Liver (tissue), 9 donors: ENCODE measurements around the gene ERFE. TPM values are rescaled to one million over a fixed set of nuclear protein-coding genes. Genes with fewer than 3 reads are reported as not detected.

ENCODE experiments used
- DNase-seq: peaks from one replicate; pipeline ENCODE4 v3.0.0-alpha.2; 2017; ENCODE audit warnings: low spot score
- H3K27ac ChIP-seq, 2 donors: one replicate each; pipeline ENCODE4 v1.7.0; 2013; ENCODE audit warnings: inconsistent platforms in 2 of 2, low read length in 2 of 2, control low read depth in 1 of 2, low read depth in 1 of 2, mild to moderate bottlenecking in 1 of 2
- H3K27me3 ChIP-seq, 4 donors: one replicate each; pipeline versions ENCODE4 v1.6.1 to v1.7.0; 2013; ENCODE audit warnings: low read length in 3 of 4, inconsistent platforms in 1 of 4, mild to moderate bottlenecking in 1 of 4, moderate library complexity in 1 of 4; ENCODE audit not compliant: control insufficient read depth in 4 of 4, insufficient read depth in 4 of 4
- H3K36me3 ChIP-seq, 4 donors: one replicate each; pipeline versions ENCODE4 v1.6.1 to v1.7.0; 2013; ENCODE audit warnings: low read length in 3 of 4, mild to moderate bottlenecking in 3 of 4, low read depth in 1 of 4, moderate library complexity in 1 of 4; ENCODE audit not compliant: control insufficient read depth in 4 of 4, insufficient read depth in 3 of 4
- H3K4me1 ChIP-seq, 4 donors: one replicate each; pipeline versions ENCODE4 v1.6.1 to v1.7.0; 2013; ENCODE audit warnings: low read length in 3 of 4, mild to moderate bottlenecking in 3 of 4, moderate library complexity in 1 of 4; ENCODE audit not compliant: control insufficient read depth in 4 of 4, insufficient read depth in 4 of 4
- H3K4me3 ChIP-seq, 3 donors: one replicate each; pipeline versions ENCODE4 v1.6.1 to v1.7.0; 2013; ENCODE audit warnings: low read length in 3 of 3, control low read depth in 1 of 3, low read depth in 1 of 3, mild to moderate bottlenecking in 1 of 3
- H3K9ac ChIP-seq, 2 donors: one replicate each; pipeline ENCODE4 v1.7.0; 2013; ENCODE audit warnings: low read length in 2 of 2, mild to moderate bottlenecking in 2 of 2, moderate library complexity in 2 of 2, control low read depth in 1 of 2, low read depth in 1 of 2
- H3K9me3 ChIP-seq, 4 donors: one replicate each; pipeline versions ENCODE4 v1.6.1 to v1.7.0; 2013; ENCODE audit warnings: low read length in 3 of 4; ENCODE audit not compliant: control insufficient read depth in 4 of 4
- EGR1 ChIP-seq, 2 donors: IDR thresholded peaks; 2 replicates each; pipeline ENCODE4 v1.6.1; 2016 to 2018; ENCODE audit warnings: antibody characterized with exemption in 2 of 2, low read depth in 2 of 2
- FOXA1 ChIP-seq: IDR thresholded peaks from 2 replicates; pipeline ENCODE4 v1.6.1; 2016; ENCODE audit warnings: antibody characterized with exemption
- FOXA2 ChIP-seq: IDR thresholded peaks from 2 replicates; pipeline ENCODE4 v1.6.1; 2016; ENCODE audit warnings: antibody characterized with exemption
- GABPA ChIP-seq, 2 donors: IDR thresholded peaks in 1 of 2; conservative IDR thresholded peaks in 1 of 2; 2 replicates each; pipeline ENCODE4 v1.6.1; 2016; ENCODE audit warnings: antibody characterized with exemption in 2 of 2, mild to moderate bottlenecking in 1 of 2, moderate library complexity in 1 of 2
- HNF4A ChIP-seq, 2 donors: conservative IDR thresholded peaks; 2 replicates each; pipeline ENCODE4 v1.6.1; 2016; ENCODE audit warnings: antibody characterized with exemption in 2 of 2, mild to moderate bottlenecking in 2 of 2
- HNF4G ChIP-seq: IDR thresholded peaks from 2 replicates; pipeline ENCODE4 v1.6.1; 2016; ENCODE audit warnings: antibody characterized with exemption
- JUND ChIP-seq, 2 donors: IDR thresholded peaks; 2 replicates each; pipeline ENCODE4 v1.6.1; 2016; ENCODE audit warnings: antibody characterized with exemption in 2 of 2
- NR2F2 ChIP-seq: IDR thresholded peaks from 2 replicates; pipeline ENCODE4 v1.6.1; 2016; ENCODE audit warnings: antibody characterized with exemption
- RAD21 ChIP-seq, 2 donors: IDR thresholded peaks; 2 replicates each; pipeline ENCODE4 v1.6.1; 2016; ENCODE audit warnings: antibody characterized with exemption in 2 of 2, mild to moderate bottlenecking in 2 of 2
- RXRA ChIP-seq, 2 donors: IDR thresholded peaks; 2 replicates each; pipeline ENCODE4 v1.6.1; 2017 to 2018; ENCODE audit warnings: antibody characterized with exemption in 2 of 2, mild to moderate bottlenecking in 1 of 2
- SP1 ChIP-seq: IDR thresholded peaks from 2 replicates; pipeline ENCODE4 v1.6.1; 2018; ENCODE audit warnings: antibody characterized with exemption, mild to moderate bottlenecking
- TAF1 ChIP-seq: conservative IDR thresholded peaks from 2 replicates; pipeline ENCODE4 v1.6.1; 2016; ENCODE audit warnings: antibody characterized with exemption, mild to moderate bottlenecking
- YY1 ChIP-seq: IDR thresholded peaks from 2 replicates; pipeline ENCODE4 v1.6.1; 2016; ENCODE audit warnings: antibody characterized with exemption, mild to moderate bottlenecking
- polyA plus RNA-seq, 2 donors: library from polyadenylated mRNA; stranded (reverse) in 1 of 2; unstranded in 1 of 2; fragments of 200-250 nt in 1 of 2; fragments of >200 nt in 1 of 2; fragmentation: Nextera tagmentation in 1 of 2; extraction: Ambion mirVana in 1 of 2; gene quantifications; one replicate each; pipeline versions ENCODE4 v1.2.1 to v1.2.3, GENCODE V29; 2013 to 2015
- total RNA-seq, 2 donors: library from RNA; depleted of rRNA; stranded (reverse); fragments of >200 nt; gene quantifications; one replicate each; pipeline ENCODE4 v1.2.3, GENCODE V29; 2014
- TF ChIP-seq, protein P1 (sequence below): IDR thresholded peaks from 2 replicates; pipeline ENCODE4 v1.6.1; 2016; ENCODE audit warnings: antibody characterized with exemption, mild to moderate bottlenecking
- TF ChIP-seq, protein P2 (sequence below): IDR thresholded peaks from 2 replicates; pipeline ENCODE4 v1.6.1; 2016; ENCODE audit warnings: antibody characterized with exemption
- TF ChIP-seq, protein P3 (sequence below): IDR thresholded peaks from 2 replicates; pipeline ENCODE4 v1.6.1; 2016; ENCODE audit warnings: antibody characterized with exemption
- TF ChIP-seq, protein P4 (sequence below): fragments of 150-350 bp; IDR thresholded peaks from 2 replicates; pipeline ENCODE4 v1.5.1; 2017; ENCODE audit warnings: improper control_type of control experiment, low read depth, low read length; ENCODE audit not compliant: missing input control
- TF ChIP-seq, protein P5 (sequence below): IDR thresholded peaks from 2 replicates; pipeline ENCODE4 v1.6.1; 2016; ENCODE audit warnings: antibody characterized with exemption
- donor health status: healthy.
- donor health status: healthy.
- donor health status: healthy.
- donor health status: healthy.
- donor health status: healthy.

Gene ERFE
- total and polyA plus RNA-seq, 4 donors, result 0.17 to 14.0 TPM; not detected in 2

DNA sequence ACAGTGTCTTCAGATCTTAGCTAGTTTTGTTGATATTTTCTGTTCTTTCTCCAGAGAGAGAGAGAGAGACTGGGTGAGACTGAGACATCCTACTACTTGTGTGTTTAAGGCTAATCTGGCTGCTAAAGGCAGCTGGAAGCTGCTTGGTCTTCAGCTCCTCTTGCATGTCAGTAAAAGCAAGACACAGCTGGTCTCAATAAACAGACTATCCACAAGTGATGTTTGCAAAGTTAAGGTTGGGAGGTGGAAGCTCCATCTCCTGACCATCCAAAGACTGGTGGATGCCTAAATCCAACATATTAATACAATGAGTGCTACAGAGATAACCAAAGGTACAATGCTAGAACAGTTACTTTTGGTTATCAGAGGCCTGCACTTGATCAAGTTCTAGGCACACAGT is 17.8 kb downstream of the ERFE start:
- no peak for TF ChIP-seq FOXA2
- TF ChIP-seq RAD21 (IDR thresholded peaks at IDR 0.05), result no peak
- TF ChIP-seq HNF4G, result no peak
- TF ChIP-seq NR2F2, result no peak
- TF ChIP-seq, protein P1, sequence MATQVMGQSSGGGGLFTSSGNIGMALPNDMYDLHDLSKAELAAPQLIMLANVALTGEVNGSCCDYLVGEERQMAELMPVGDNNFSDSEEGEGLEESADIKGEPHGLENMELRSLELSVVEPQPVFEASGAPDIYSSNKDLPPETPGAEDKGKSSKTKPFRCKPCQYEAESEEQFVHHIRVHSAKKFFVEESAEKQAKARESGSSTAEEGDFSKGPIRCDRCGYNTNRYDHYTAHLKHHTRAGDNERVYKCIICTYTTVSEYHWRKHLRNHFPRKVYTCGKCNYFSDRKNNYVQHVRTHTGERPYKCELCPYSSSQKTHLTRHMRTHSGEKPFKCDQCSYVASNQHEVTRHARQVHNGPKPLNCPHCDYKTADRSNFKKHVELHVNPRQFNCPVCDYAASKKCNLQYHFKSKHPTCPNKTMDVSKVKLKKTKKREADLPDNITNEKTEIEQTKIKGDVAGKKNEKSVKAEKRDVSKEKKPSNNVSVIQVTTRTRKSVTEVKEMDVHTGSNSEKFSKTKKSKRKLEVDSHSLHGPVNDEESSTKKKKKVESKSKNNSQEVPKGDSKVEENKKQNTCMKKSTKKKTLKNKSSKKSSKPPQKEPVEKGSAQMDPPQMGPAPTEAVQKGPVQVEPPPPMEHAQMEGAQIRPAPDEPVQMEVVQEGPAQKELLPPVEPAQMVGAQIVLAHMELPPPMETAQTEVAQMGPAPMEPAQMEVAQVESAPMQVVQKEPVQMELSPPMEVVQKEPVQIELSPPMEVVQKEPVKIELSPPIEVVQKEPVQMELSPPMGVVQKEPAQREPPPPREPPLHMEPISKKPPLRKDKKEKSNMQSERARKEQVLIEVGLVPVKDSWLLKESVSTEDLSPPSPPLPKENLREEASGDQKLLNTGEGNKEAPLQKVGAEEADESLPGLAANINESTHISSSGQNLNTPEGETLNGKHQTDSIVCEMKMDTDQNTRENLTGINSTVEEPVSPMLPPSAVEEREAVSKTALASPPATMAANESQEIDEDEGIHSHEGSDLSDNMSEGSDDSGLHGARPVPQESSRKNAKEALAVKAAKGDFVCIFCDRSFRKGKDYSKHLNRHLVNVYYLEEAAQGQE, result no peak
- TF ChIP-seq RXRA (IDR thresholded peaks at IDR 0.05), result no peak
- TF ChIP-seq SP1, result no peak
- no peak for TF ChIP-seq TAF1
- no peak for TF ChIP-seq EGR1 (IDR thresholded peaks at IDR 0.05; ENCODE audit: low read depth in 2 of 2)
- TF ChIP-seq, protein P2, sequence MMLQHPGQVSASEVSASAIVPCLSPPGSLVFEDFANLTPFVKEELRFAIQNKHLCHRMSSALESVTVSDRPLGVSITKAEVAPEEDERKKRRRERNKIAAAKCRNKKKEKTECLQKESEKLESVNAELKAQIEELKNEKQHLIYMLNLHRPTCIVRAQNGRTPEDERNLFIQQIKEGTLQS, result no peak
- TF ChIP-seq, protein P3, sequence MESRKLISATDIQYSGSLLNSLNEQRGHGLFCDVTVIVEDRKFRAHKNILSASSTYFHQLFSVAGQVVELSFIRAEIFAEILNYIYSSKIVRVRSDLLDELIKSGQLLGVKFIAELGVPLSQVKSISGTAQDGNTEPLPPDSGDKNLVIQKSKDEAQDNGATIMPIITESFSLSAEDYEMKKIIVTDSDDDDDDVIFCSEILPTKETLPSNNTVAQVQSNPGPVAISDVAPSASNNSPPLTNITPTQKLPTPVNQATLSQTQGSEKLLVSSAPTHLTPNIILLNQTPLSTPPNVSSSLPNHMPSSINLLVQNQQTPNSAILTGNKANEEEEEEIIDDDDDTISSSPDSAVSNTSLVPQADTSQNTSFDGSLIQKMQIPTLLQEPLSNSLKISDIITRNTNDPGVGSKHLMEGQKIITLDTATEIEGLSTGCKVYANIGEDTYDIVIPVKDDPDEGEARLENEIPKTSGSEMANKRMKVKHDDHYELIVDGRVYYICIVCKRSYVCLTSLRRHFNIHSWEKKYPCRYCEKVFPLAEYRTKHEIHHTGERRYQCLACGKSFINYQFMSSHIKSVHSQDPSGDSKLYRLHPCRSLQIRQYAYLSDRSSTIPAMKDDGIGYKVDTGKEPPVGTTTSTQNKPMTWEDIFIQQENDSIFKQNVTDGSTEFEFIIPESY, result no peak
- no peak for TF ChIP-seq HNF4A (conservative IDR thresholded peaks at IDR 0.05)
- TF ChIP-seq FOXA1, result no peak
- no peak for TF ChIP-seq GABPA (IDR thresholded peaks at IDR 0.05 in 1 of 2, conservative IDR thresholded peaks at IDR 0.05 in 1 of 2)
- TF ChIP-seq YY1, result no peak
- TF ChIP-seq, protein P4, sequence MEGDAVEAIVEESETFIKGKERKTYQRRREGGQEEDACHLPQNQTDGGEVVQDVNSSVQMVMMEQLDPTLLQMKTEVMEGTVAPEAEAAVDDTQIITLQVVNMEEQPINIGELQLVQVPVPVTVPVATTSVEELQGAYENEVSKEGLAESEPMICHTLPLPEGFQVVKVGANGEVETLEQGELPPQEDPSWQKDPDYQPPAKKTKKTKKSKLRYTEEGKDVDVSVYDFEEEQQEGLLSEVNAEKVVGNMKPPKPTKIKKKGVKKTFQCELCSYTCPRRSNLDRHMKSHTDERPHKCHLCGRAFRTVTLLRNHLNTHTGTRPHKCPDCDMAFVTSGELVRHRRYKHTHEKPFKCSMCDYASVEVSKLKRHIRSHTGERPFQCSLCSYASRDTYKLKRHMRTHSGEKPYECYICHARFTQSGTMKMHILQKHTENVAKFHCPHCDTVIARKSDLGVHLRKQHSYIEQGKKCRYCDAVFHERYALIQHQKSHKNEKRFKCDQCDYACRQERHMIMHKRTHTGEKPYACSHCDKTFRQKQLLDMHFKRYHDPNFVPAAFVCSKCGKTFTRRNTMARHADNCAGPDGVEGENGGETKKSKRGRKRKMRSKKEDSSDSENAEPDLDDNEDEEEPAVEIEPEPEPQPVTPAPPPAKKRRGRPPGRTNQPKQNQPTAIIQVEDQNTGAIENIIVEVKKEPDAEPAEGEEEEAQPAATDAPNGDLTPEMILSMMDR, result no peak
- TF ChIP-seq, protein P5, sequence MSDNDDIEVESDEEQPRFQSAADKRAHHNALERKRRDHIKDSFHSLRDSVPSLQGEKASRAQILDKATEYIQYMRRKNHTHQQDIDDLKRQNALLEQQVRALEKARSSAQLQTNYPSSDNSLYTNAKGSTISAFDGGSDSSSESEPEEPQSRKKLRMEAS, result no peak
- TF ChIP-seq JUND (IDR thresholded peaks at IDR 0.05), result no peak
- no peak overlapping the region for H3K9ac ChIP-seq
- H3K36me3 ChIP-seq, result peaks cover 1 to 78% (median 50%) of the 10 kb centered on the region in 4 donors
- H3K9me3 ChIP-seq, result no peaks in the 10 kb centered on the region
- no peak overlapping the region for H3K4me3 ChIP-seq
- no peak overlapping the region for H3K27ac ChIP-seq
- DNase-seq, result no peak
- H3K4me1 ChIP-seq, result no peaks in the 10 kb centered on the region
- no peaks in the 10 kb centered on the region for H3K27me3 ChIP-seq
